Colon (tissue), 2 donors: Measurements from ENCODE around the gene RRAS.

Source experiments
- FAIRE-seq: peaks from 2 replicates; lab custom pipeline; 2012; peaks lifted over from hg19 to GRCh38; lab: Jason Lieb, UNC
- donor health status: control.
- donor health status: control.

RRAS gene

GRCh38 chr19:49594993-49595818 lies 44.7 kb downstream of the RRAS start:
- no peak for FAIRE-seq

- FAIRE-seq = no peak
Measured at GRCh38 chr19:49594157-49594992, 45.6 kb downstream of the RRAS start.

- no peak for FAIRE-seq
Measured at GRCh38 chr19:49593233-49594113, 46.5 kb downstream of the RRAS start.

- no peak for FAIRE-seq
Measured at GRCh38 chr19:49592486-49593232, 47.3 kb downstream of the RRAS start.

GRCh38 chr19:49591731-49592485 lies 48.0 kb downstream of the RRAS start:
- FAIRE-seq = no peak

GRCh38 chr19:49590971-49591730 lies 48.8 kb downstream of the RRAS start, which contains the start of gene PRR12:
Gene PRR12 (plus strand): TSS chr19:49591182. CDS start chr19:49591655, 473 bp downstream.
- FAIRE-seq = no peak

GRCh38 chr19:49590071-49590970 lies 49.6 kb downstream of the RRAS start:
- FAIRE-seq = no peak

- no peak for FAIRE-seq
Measured at GRCh38 chr19:49589502-49589905, 50.4 kb downstream of the RRAS start.

GRCh38 chr19:49588365-49589122 lies 51.4 kb downstream of the RRAS start:
- FAIRE-seq = no peak

GRCh38 chr19:49587227-49587626 lies 52.7 kb downstream of the RRAS start:
- FAIRE-seq = no peak
